HepG2 (cell line): ENCODE results near the gene SLC44A5. TPM values are rescaled to one million over a fixed set of nuclear protein-coding genes. Genes with fewer than 3 reads are reported as not detected.
A peak's percentile ranks its signal among the peaks of the same experiment; 100 is the strongest.

ENCODE experiments used
- ATAC-seq: fragments of 200-7000 bp; cut with Tn5 transposase; 3 replicates; pipeline ENCODE4 v1.9.1; 2020; ENCODE audit warnings: mild to moderate bottlenecking, moderate library complexity
- BruUV-seq: library from RNA; stranded (reverse); fragments of 400-500 nt; replicated peaks from 2 replicates; lab custom pipeline; 2021; lab: Mats Ljungman, UMichigan
- CTCF ChIA-PET: fragments of 300-600 bp; formaldehyde crosslinking; extraction: SDS; loops from one replicate; lab custom pipeline; 2021; ENCODE audit warnings: low total read pairs, inconsistent platforms, low intra/inter-chr PET ratio; lab: Yijun Ruan, JAX
- POLR2A ChIA-PET: fragments of 350-600 bp; sonication (Branson Sonifier 250); formaldehyde crosslinking; loops from one replicate; lab custom pipeline; 2020; ENCODE audit warnings: antibody characterized with exemption, inconsistent platforms; lab: Yijun Ruan, JAX
- DNase-seq: peaks from one replicate; pipeline ENCODE4 v3.0.0-alpha.2; 2015; ENCODE audit warnings: low spot score
- FAIRE-seq: peaks from 3 replicates; lab custom pipeline; 2011; peaks lifted over from hg19 to GRCh38; lab: Jason Lieb, UNC
- H2AFZ ChIP-seq: one replicate; pipeline ENCODE4 v1.6.1; 2011; ENCODE audit warnings: low read length, inconsistent platforms
- H3K27ac ChIP-seq: fragments of 300-600 bp; 3 replicates; pipeline ENCODE4 v1.8.0; 2011; ENCODE audit warnings: mixed run types, mild to moderate bottlenecking, mixed read lengths, low read length, inconsistent platforms; ENCODE audit not compliant: insufficient read depth; ENCODE audit errors: extremely low read length
- H3K27me3 ChIP-seq, 2 experiments: fragments of 200-600 bp in 1 of 2; 2 replicates in 1 of 2; 3 replicates in 1 of 2; pipeline versions ENCODE4 v1.6.0 to v1.8.0; 2011; ENCODE audit warnings: low read length in 2 of 2, mild to moderate bottlenecking in 2 of 2, moderate library complexity in 2 of 2, inconsistent platforms in 1 of 2; ENCODE audit not compliant: insufficient read depth in 2 of 2, control insufficient read depth in 1 of 2
- H3K36me3 ChIP-seq, 2 experiments: fragments of 200-600 bp in 1 of 2; replicated peaks in 1 of 2; 2 replicates in 1 of 2; 3 replicates in 1 of 2; pipeline versions ENCODE4 v1.5.1 to v1.8.0; 2011; ENCODE audit warnings: low read length in 2 of 2, inconsistent platforms in 1 of 2; ENCODE audit not compliant: insufficient read depth in 2 of 2, control insufficient read depth in 1 of 2
- H3K4me1 ChIP-seq: 2 replicates; pipeline ENCODE4 v1.5.1; 2012; ENCODE audit warnings: low read length, inconsistent platforms; ENCODE audit not compliant: insufficient read depth
- H3K4me2 ChIP-seq: 2 replicates; pipeline ENCODE4 v1.6.0; 2011; ENCODE audit warnings: low read depth, low read length, inconsistent platforms
- H3K4me3 ChIP-seq, 3 experiments: fragments of 200-600 bp in 1 of 3; sonication (generic), shearing (Covaris generic) in 1 of 3; replicated peaks in 1 of 3; 2 replicates each; pipeline ENCODE4 v1.5.1; 2011 to 2016; ENCODE audit warnings: low read length in 3 of 3, inconsistent platforms in 2 of 3, low read depth in 2 of 3, mild to moderate bottlenecking in 2 of 3, control low read depth in 1 of 3, mixed read lengths in 1 of 3; ENCODE audit not compliant: insufficient read depth in 1 of 3
- H3K79me2 ChIP-seq: one replicate; pipeline ENCODE4 v1.6.1; 2011; ENCODE audit warnings: low read length, inconsistent platforms; ENCODE audit not compliant: insufficient read depth
- H3K9ac ChIP-seq: 2 replicates; pipeline ENCODE4 v1.6.0; 2011; ENCODE audit warnings: mild to moderate bottlenecking, low read depth, low read length, inconsistent platforms; ENCODE audit not compliant: insufficient read depth
- H3K9me3 ChIP-seq: 2 replicates; pipeline ENCODE4 v1.5.1; 2012; ENCODE audit warnings: mild to moderate bottlenecking, low read length
- H4K20me1 ChIP-seq: 2 replicates; pipeline ENCODE4 v1.6.0; 2011; ENCODE audit warnings: inconsistent platforms, mild to moderate bottlenecking, low read length, moderate library complexity; ENCODE audit not compliant: insufficient read depth
- GFI1 ChIP-seq: sonication (generic); formaldehyde crosslinking; IDR thresholded peaks from 2 replicates; pipeline ENCODE4 v1.5.0; 2020; ENCODE audit warnings: missing genetic modification reagents, mild to moderate bottlenecking, borderline replicate concordance
- HNF4A ChIP-seq: sonication (generic); formaldehyde crosslinking; IDR thresholded peaks from 2 replicates; pipeline ENCODE4 v1.4.0; 2020; ENCODE audit warnings: missing genetic modification reagents
- ZNF577 ChIP-seq: sonication (generic); formaldehyde crosslinking; IDR thresholded peaks from 2 replicates; pipeline ENCODE4 v1.4.0; 2020; ENCODE audit warnings: mild to moderate bottlenecking, low read depth, missing genetic modification reagents, borderline replicate concordance
- ZNF629 ChIP-seq: sonication (generic); formaldehyde crosslinking; conservative IDR thresholded peaks from 2 replicates; pipeline ENCODE4 v1.5.0; 2020; ENCODE audit warnings: missing genetic modification reagents
- ZNF687 ChIP-seq: sonication (generic); formaldehyde crosslinking; IDR thresholded peaks from 2 replicates; pipeline ENCODE4 v1.5.1; 2020; ENCODE audit warnings: mild to moderate bottlenecking, missing genetic modification reagents, moderate library complexity
- WGBS: methylation state at CpG from one replicate; pipeline ENCODE4 v1.1.6; 2017; ENCODE audit warnings: low lambda C conversion rate; 5-methylcytosine and 5-hydroxymethylcytosine counted together
- in situ Hi-C: cut with HindIII; loops from 2 replicates; pipeline ENCODE4 v1.10.0; 2017; ENCODE audit warnings: low pct_unique_long_range_greater_than_20kb; ENCODE audit not compliant: extremely low pct_ligation_motif_present
- intact Hi-C: fragments of 100-400 bp; cut with micrococcal nuclease; formaldehyde crosslinking; loops from one replicate; pipeline ENCODE4 v1.10.0; 2022; ENCODE audit not compliant: unreplicated experiment
- polyA plus RNA-seq, 8 experiments: library from polyadenylated mRNA; depleted of rRNA in 3 of 8; stranded (reverse) in 7 of 8; unstranded in 1 of 8; fragments of >200 nt; fragmentation: Illumina TruSeq in 4 of 8; extraction: Trizol in 4 of 8; gene quantifications; 2 replicates each; pipeline versions ENCODE4 v1.2.1 to v1.2.3, GENCODE V29; 2011 to 2016; ENCODE audit warnings: low read depth in 4 of 8, missing spikeins in 1 of 8, mixed read lengths in 1 of 8; ENCODE audit not compliant: insufficient read depth in 1 of 8
- total RNA-seq, 5 experiments: library from RNA; depleted of rRNA; stranded (reverse); fragments of >200 nt; fragmentation: Illumina TruSeq; extraction: Trizol; gene quantifications; 2 replicates each; pipeline ENCODE4 v1.2.3, GENCODE V29; 2016; ENCODE audit warnings: low read depth in 1 of 5

The SLC44A5 gene
- total and polyA plus RNA-seq, 2 of the 13 experiments (the other 11 are each of a cell fraction or from before 2014, with no cell fraction given): 8.0 to 16.0 TPM

- H2AFZ ChIP-seq: no peak overlapping the region
- DNase-seq (no peak), ATAC-seq (peak; percentile 61), FAIRE-seq (no peak)
- no peak overlapping the region for H3K27ac ChIP-seq
- no peaks in the 10 kb centered on the region for H3K27me3 ChIP-seq
- no peak overlapping the region for H3K4me2 ChIP-seq
- no TSS peak for BruUV-seq
- ChIA-PET POLR2A (no interaction called here), CTCF (interaction anchor here (2.2 kb wide), 1 partner anchor 366 kb away, joined by 15 read pairs; no protein-coding TSS in a partner anchor)
- H3K4me1 ChIP-seq: peaks cover 21% of the 10 kb centered on the region
- no peak overlapping the region for H3K4me3 ChIP-seq
- no peaks in the 10 kb centered on the region for H3K79me2 ChIP-seq
- intact Hi-C loops: no loop called here
- no peaks in the 10 kb centered on the region for H3K36me3 ChIP-seq
- in situ Hi-C loops: loop anchor here (25.0 kb wide), 1 partner anchor 394 kb away; no protein-coding TSS in a partner anchor
- no peaks in the 10 kb centered on the region for H4K20me1 ChIP-seq
- no peaks in the 10 kb centered on the region for H3K9me3 ChIP-seq
- no peak for TF ChIP-seq ZNF687 (CRISPR knock-in tag)
- 0 out of 2 replicates have a peak, but pooled peaks have one; percentile 14 for TF ChIP-seq ZNF629 (CRISPR knock-in tag)
- peak; percentile 62; the same call in 1 of the 2 replicates for TF ChIP-seq GFI1
- TF ChIP-seq HNF4A: 0 out of 2 replicates have a peak, but pooled peaks have one; percentile 26
- TF ChIP-seq ZNF577 (CRISPR knock-in tag): no peak
- TF ChIP-seq, all 625 proteins: peak for 3
- WGBS: 85% methylated on average over 1 of the region's 1 CpG
- H3K9ac ChIP-seq: no peak overlapping the region
Observed at GRCh38 chr1:75630998-75631397, 20.1 kb upstream of the SLC44A5 start.
